ENCODE results near the gene ZDHHC17.

Gene ZDHHC17

DNA sequence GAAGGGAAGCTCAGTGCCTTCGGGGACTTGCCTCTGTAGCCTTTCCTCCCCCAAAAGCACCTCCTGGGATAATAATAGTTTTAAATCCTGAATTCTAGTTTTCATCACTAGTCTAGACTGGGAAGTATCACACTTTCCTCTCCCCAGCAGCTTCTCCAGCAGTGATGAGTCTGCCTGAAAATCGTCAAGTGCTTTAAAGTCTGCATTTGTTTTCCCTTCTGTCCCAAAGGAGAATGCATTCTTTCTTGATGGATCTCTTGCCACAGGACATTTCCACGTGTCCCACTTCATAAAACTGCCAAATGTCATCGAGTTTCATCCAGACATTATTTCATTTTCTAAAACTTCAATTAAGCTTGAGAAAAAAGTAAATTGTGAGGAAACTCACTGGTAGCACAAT lies 99.9 kb downstream of the ZDHHC17 start:
- no peaks in the 10 kb centered on the region; the same call in 1 of the 2 replicates for H3F3A ChIP-seq (ENCODE audit: low read depth)
- no peaks in the 10 kb centered on the region for H3K9me3 ChIP-seq (ENCODE audit: insufficient read depth, low read depth, low read length)
- no peaks in the 10 kb centered on the region for H3K36me3 ChIP-seq (ENCODE audit: insufficient read depth, low read length)
- no peak overlapping the region for H3K4me3 ChIP-seq (ENCODE audit: low read length, poor library complexity, severe bottlenecking)
- no peaks in the 10 kb centered on the region for H3K9me2 ChIP-seq (replicated peaks; ENCODE audit: low read depth, low read length)
- H3K4me1 ChIP-seq (ENCODE audit: insufficient read depth, low read length, poor library complexity, severe bottlenecking): peaks cover 44% of the 10 kb centered on the region
- no peak for TF ChIP-seq EZH2phosphoT487 (IDR thresholded peaks at IDR 0.05; ENCODE audit: borderline replicate concordance)
- no peak for TF ChIP-seq CTCF (conservative IDR thresholded peaks at IDR 0.05; ENCODE audit: low read length)
- H3K27me3 ChIP-seq (ENCODE audit: insufficient read depth, low read length, poor library complexity, severe bottlenecking): no peaks in the 10 kb centered on the region
- H3K79me2 ChIP-seq (ENCODE audit: insufficient read depth, low read length): no peaks in the 10 kb centered on the region
- H3K4me2 ChIP-seq (ENCODE audit: low read depth, low read length, poor library complexity, severe bottlenecking): peak overlapping the region; percentile 2
- H4K20me1 ChIP-seq (ENCODE audit: insufficient read depth, low read length, poor library complexity, severe bottlenecking): no peaks in the 10 kb centered on the region
- no peak overlapping the region for H2AFZ ChIP-seq (ENCODE audit: low read length)
- H3K9ac ChIP-seq (ENCODE audit: low read depth, low read length, poor library complexity, severe bottlenecking): no peak overlapping the region

DNA sequence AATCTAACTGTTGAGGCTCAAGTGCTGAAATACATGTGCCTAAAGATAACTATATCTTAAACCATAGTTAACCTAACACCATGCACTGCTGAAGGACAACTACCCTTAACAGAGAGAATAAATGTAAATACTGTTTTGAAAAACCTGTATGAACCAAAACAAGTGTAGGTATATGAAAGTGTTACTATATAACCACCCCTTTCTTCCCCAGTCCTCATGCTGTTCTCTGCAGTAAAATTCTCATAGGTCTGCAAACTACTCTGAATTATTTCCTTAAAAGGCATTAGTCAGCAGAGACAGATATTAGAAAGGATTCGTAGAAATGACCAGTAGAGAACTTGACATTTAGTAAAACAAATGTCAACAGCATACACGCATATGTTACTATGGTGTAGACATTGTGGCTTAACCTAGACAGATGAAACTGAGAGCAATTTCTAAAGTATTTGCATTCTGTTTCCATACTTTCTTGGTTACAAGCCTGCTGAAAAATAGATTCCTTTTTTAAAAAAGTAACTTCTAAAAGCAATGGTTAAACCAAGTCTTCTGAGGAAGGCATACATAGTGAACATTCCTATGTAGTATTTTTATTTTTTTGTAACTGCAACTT lies 101.0 kb downstream of the ZDHHC17 start:
- Histone ChIP-seq H3K4me1 (ENCODE audit: insufficient read depth, low read length, poor library complexity, severe bottlenecking) (peaks cover 35% of the 10 kb centered on the region), H3K36me3 (ENCODE audit: insufficient read depth, low read length) (no peaks in the 10 kb centered on the region), H4K20me1 (ENCODE audit: insufficient read depth, low read length, poor library complexity, severe bottlenecking) (no peaks in the 10 kb centered on the region), H3K27me3 (ENCODE audit: insufficient read depth, low read length, poor library complexity, severe bottlenecking) (no peaks in the 10 kb centered on the region), H2AFZ (ENCODE audit: low read length) (no peak overlapping the region), H3K79me2 (ENCODE audit: insufficient read depth, low read length) (no peaks in the 10 kb centered on the region), H3K4me3 (ENCODE audit: low read length, poor library complexity, severe bottlenecking) (peak overlapping the region; percentile 60), H3F3A (ENCODE audit: low read depth) (no peaks in the 10 kb centered on the region), H3K9me2 (replicated peaks; ENCODE audit: low read depth, low read length) (no peaks in the 10 kb centered on the region), H3K9me3 (ENCODE audit: insufficient read depth, low read depth, low read length) (no peaks in the 10 kb centered on the region), H3K4me2 (ENCODE audit: low read depth, low read length, poor library complexity, severe bottlenecking) (peak overlapping the region; percentile 69), H3K9ac (ENCODE audit: low read depth, low read length, poor library complexity, severe bottlenecking) (peak overlapping the region; percentile 65)
- TF ChIP-seq EZH2phosphoT487 (IDR thresholded peaks at IDR 0.05; ENCODE audit: borderline replicate concordance): no peak
- no peak for TF ChIP-seq CTCF (conservative IDR thresholded peaks at IDR 0.05; ENCODE audit: low read length)

GRCh38 chr12:76866151-76866567 lies 102.2 kb downstream of the ZDHHC17 start:
- peak overlapping the region; percentile 60 for H3K4me3 ChIP-seq (ENCODE audit: low read length, poor library complexity, severe bottlenecking)
- H3K36me3 ChIP-seq (ENCODE audit: insufficient read depth, low read length): no peaks in the 10 kb centered on the region
- H3K79me2 ChIP-seq (ENCODE audit: insufficient read depth, low read length): no peaks in the 10 kb centered on the region
- no peaks in the 10 kb centered on the region for H3F3A ChIP-seq (ENCODE audit: low read depth)
- peak overlapping the region; percentile 69 for H3K4me2 ChIP-seq (ENCODE audit: low read depth, low read length, poor library complexity, severe bottlenecking)
- TF ChIP-seq CTCF (conservative IDR thresholded peaks at IDR 0.05; ENCODE audit: low read length): no peak
- no peak for TF ChIP-seq EZH2phosphoT487 (IDR thresholded peaks at IDR 0.05; ENCODE audit: borderline replicate concordance)
- peak overlapping the region; percentile 65 for H3K9ac ChIP-seq (ENCODE audit: low read depth, low read length, poor library complexity, severe bottlenecking)
- no peaks in the 10 kb centered on the region for H3K27me3 ChIP-seq (ENCODE audit: insufficient read depth, low read length, poor library complexity, severe bottlenecking)
- H3K9me2 ChIP-seq (replicated peaks; ENCODE audit: low read depth, low read length): no peaks in the 10 kb centered on the region
- H4K20me1 ChIP-seq (ENCODE audit: insufficient read depth, low read length, poor library complexity, severe bottlenecking): no peaks in the 10 kb centered on the region
- peaks cover 30% of the 10 kb centered on the region for H3K4me1 ChIP-seq (ENCODE audit: insufficient read depth, low read length, poor library complexity, severe bottlenecking)
- H2AFZ ChIP-seq (ENCODE audit: low read length): peak overlapping the region; percentile 31; the same call in 1 of the 2 replicates
- H3K9me3 ChIP-seq (ENCODE audit: insufficient read depth, low read depth, low read length): no peaks in the 10 kb centered on the region
